ENCODE measurements around the gene ITGA11.
A peak's percentile ranks its signal among the peaks of the same experiment; 100 is the strongest.

ITGA11 gene

GRCh38 chr15:68289621-68290352, 142.2 kb downstream of the ITGA11 start:
- no peak for DNase-seq (ENCODE audit: low read depth)

DNA sequence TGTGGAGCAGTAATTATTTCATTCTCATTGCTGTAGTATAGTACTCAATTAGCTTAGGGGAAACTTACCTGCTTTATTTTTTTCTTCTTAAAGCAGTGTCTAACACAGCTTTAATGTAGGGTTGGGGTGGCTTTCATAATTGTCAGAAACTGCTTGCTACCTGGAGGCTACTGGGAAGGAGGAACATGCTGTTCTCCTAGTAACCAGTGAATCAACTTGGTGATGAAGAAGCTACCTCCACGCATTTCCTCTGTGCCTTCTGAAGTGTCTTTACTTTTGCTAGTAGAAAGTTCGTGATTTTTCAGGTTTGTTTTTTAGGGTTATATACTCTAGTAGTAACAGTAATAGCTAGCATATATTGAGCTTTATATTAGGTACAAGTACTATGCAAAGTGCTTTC, 142.9 kb downstream of the ITGA11 start:
- DNase-seq (ENCODE audit: low read depth) = no peak

- no peak for DNase-seq (ENCODE audit: low read depth)
These were observed 145.7 kb downstream of the ITGA11 start for GRCh38 chr15:68286256-68286655.

- no peak for DNase-seq (ENCODE audit: low read depth)
These were observed 146.5 kb downstream of the ITGA11 start for GRCh38 chr15:68285259-68285980.

- DNase-seq (ENCODE audit: low read depth) = no peak
These were observed 147.2 kb downstream of the ITGA11 start for GRCh38 chr15:68284616-68285258.

DNA sequence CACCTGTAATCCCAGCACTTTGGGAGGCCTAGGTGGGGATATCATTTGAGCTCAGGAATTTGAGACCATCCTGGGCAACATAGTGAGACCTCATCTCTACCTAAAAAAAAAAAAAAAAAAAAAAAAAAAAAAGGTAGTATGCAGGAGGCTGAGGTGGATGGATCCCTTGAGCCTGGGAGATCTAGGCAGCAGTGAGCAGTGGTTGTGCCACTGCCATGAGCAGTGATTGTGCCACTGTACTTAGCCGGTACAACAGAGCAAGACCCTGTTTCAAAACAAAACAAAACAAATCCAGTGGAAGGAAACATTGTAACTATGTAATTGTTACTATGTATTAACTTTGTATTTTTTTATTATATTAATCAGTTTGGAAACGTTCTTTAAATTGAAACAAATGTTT, 148.6 kb downstream of the ITGA11 start:
- no peak for DNase-seq (ENCODE audit: low read depth)

DNA sequence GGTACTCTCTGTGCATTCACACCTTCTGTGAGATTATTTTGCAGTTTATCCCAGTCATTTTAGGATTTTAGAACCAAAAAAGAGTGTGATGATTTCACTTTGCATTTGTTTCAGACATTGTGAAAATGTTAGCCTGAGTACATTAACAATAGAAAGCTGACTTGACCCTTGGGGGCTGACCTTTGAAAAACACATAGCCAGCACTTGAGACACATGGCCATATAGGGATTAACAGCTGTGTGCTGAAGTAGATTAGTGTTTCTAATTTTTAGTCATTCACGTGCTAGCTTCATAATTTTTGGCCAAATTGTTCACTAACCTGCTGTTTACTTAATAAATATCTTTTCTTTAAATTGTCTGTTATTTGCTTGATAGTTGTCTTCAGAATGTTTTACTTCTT, 151.0 kb downstream of the ITGA11 start:
- DNase-seq (ENCODE audit: low read depth) = no peak

DNA sequence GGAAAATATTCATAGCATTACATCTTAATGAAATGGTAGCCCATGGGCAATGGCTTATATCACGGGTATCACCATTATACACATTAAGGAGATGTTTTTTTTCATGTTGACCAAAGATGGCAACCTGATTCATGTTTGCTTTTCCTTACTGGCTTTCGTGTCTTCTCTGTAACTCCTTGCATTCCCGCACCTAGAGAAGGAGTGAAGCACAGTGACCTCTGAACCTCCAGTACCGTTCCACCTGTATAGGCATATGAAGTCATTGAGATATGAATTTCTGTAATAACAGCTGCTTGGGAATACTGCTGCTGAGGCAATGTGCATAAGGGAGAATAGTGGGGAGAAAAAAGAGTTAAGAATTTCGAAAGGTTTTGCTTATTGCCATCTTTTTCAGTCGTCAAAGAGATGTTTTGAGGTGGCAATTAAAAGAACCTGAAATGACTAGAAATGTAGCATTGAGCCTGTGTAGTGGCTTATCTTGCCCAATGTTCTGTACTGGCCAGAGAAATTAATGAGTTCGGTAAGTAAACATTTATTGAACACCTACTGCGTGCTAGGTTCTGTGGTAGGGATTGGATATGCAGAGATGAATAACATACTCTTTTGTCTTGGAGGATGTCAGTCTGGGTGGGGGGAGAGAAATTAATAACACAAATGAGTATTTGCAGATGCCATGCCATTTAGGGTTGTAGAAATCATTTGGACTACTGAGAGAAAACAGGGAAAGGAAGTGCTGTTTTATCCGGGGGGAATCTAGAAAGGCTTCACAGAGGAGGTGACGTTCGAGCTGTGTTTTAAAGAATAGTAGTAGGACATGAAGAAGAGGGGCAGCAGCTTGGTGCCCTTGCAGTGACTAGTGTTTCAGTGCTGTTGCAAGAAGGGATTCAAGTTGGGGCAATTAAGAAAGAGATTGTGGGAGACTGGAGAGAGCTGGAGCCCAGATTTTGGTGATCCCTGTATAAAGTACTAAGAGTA, 151.9 kb downstream of the ITGA11 start:
- DNase-seq (ENCODE audit: low read depth) = no peak

DNA sequence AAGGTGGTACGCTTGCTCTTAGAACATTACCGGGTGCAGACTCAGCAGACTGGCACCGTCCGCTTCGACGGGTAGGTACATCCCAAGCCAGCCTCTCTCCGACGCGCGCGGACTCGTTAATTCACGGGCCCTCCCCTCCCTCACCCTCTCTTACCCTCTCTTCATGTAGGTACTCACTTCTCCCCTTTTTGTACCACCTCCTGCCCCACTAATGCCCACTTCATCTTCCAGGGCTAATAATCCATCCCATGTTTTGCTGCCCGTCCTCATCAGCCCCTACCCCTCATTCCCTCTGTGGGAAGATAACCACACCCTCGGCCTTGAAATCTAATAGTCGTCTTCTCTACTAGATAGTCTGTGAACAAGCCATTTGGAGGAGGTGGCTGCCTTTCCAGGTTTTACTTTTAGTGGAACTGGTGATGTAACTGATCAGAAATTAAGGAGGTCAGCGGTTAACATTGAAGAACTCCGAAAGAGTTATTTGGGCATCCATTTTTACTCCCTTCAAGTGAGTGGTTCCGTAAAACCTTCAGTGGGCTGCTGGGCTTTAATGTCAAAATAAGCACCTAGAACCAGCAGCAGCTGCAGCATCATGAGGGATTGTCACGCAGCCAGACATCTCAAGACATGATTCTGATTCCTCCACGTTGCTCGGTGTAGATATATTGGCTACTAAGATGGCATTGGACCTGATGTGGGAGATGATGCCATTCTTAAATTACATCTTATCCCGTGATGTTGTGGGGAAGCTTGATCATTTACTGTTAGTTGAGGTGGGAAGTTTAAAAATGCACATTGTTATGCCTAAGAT, 153.2 kb downstream of the ITGA11 start:
- no peak for DNase-seq (ENCODE audit: low read depth)

DNA sequence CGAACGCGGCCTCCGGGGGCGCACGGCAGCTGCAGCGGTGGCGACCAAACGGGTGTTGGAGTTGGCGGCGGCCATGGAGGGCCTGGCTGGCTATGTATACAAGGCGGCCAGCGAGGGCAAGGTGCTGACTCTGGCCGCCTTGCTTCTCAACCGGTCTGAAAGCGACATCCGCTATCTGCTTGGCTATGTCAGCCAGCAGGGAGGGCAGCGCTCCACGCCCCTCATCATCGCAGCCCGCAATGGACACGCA, 153.7 kb downstream of the ITGA11 start:
- no peak for DNase-seq (ENCODE audit: low read depth)

DNA sequence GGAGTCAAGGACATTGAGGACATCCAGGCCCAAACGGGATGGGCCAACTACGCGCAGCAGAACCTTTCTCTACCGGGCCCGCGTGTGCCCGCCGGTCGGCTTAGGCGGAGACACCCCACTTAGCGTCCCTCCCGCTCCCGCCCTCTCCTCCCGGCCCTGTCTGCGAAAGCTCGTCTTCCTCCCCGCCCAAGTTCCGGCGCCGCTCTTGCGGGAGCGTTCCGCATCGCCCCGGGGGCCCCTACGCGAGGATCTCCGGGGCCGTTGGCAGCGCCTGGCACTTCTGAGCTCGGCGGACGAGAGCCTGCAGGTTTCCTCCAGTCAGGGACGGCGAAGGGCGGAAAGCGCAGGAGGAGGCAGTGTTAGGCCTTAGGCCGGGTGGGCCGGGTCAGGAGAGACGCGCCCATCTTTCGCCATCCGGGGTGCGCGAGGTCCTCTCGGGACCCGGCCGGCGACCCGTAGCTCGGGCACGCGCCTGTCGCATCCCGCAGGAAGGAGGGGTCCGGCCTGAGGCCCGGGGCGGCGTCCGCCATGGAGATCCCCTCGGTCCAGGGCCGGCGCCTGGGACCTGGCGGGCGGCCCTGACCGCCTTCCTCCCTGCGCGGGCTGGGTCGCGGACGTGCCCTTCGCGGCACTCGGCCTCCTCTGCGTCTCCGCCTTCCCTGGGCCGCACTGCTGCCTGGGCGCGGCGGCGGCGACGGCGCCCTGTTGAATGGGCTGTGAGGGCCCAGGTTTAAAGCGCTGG, 154.2 kb downstream of the ITGA11 start, which contains the start of gene FEM1B:
Gene FEM1B, plus strand, starts transcription at position 143 of the 742 bp plus-strand sequence. CDS start 673 bp downstream, outside the sequence.
- peak; percentile 84 for DNase-seq (ENCODE audit: low read depth)

- DNase-seq (ENCODE audit: low read depth) = no peak
These were observed 154.8 kb downstream of the ITGA11 start for GRCh38 chr15:68277131-68277602.

GRCh38 chr15:68276668-68277067, 155.3 kb downstream of the ITGA11 start:
- DNase-seq (ENCODE audit: low read depth) = no peak

- no peak for DNase-seq (ENCODE audit: low read depth)
These were observed 156.7 kb downstream of the ITGA11 start for GRCh38 chr15:68275165-68275746.

GRCh38 chr15:68274201-68274848, 157.6 kb downstream of the ITGA11 start:
- no peak for DNase-seq (ENCODE audit: low read depth)

DNA sequence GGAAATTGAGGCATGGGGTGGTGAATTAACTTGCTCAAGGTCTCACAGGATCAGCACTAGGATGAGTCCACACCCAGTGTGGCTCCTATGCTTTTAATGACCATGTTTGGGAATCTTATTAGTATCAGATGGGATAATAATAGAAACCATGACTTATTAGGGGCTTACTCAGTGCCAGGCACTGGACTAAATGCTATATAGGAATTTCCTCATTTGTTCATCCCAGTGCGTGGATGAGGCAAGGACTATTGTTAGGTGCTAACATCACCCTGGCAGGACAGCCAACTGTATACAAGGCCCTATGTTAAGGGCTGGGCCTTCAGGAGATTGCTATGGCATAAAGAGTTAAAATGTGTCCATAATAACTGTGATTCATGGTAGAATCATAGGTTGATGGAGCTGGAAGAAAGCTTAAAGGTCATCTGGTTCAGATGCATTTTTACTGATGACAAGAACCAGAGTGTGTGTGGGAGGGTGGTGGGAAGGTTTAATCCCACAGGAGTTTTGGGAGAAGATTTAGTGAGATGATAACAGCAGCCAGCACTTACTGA, 159.2 kb downstream of the ITGA11 start:
- no peak for DNase-seq (ENCODE audit: low read depth)

DNA sequence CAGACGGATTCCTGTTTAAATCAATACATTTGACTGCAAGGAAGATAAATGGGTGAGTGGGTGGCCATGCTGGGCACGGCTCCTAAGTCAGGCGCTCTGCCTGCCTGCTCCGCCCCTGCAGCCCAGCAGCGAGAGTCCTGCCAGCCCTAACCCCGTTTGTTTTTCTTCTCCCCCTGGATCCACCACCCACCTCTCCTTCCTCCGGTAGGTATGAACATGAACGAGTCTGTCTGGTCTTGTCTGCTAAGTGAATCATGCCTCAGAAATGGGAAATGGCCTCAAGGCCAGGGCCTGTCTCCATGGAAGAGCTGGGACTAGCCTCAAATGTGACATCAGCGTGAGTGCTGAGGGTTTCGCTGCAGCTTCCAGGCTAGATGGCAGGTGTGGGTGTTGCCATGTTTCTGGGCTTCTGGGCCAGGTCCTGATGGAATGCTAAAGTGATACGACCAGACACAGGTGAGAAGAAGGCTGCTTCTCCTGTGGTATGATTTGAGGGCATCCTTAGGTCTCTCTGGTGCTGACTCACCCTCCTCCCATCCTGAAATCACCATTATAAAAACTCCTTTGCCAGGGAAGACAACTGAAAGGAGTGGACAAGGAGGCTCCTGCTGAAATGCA, 160.0 kb downstream of the ITGA11 start:
- no peak for DNase-seq (ENCODE audit: low read depth)

DNA sequence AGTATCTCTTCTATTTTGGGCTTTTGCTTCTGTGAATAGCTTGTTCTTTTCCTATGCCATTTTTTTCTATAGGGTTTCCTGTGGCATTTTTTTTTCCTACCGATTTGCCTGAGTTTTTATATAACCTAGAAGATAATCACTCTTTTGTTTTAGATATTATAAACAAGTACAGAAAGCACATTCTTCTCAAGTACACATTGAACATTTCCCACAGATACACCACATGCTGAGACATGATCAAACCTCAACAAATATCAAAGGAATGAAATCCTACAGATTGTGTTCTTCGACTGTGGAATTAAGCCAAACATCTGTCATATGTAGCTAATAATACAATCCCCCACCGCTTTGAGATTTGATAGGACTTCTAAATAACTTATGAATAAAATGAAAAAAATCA, 163.6 kb downstream of the ITGA11 start:
- no peak for DNase-seq (ENCODE audit: low read depth)

- no peak for DNase-seq (ENCODE audit: low read depth)
These were observed 166.3 kb downstream of the ITGA11 start for GRCh38 chr15:68265674-68266073.

Measured in activated T-cell treated with anti-CD3 and anti-CD28 coated beads for 48 hours (primary cell).